Medulla oblongata (tissue), 1 donor: ENCODE measurements around the gene P3R3URF.
"Not testable (repeated sequence)": the region's sequence is repeated elsewhere in the genome, so short reads cannot be mapped to it uniquely, and the experiment has no call there.

ENCODE experiments used
- DNase-seq: peaks from one replicate; pipeline ENCODE4 v3.0.0-alpha.2; 2015; ENCODE audit errors: extremely low spot score

Gene P3R3URF

DNA sequence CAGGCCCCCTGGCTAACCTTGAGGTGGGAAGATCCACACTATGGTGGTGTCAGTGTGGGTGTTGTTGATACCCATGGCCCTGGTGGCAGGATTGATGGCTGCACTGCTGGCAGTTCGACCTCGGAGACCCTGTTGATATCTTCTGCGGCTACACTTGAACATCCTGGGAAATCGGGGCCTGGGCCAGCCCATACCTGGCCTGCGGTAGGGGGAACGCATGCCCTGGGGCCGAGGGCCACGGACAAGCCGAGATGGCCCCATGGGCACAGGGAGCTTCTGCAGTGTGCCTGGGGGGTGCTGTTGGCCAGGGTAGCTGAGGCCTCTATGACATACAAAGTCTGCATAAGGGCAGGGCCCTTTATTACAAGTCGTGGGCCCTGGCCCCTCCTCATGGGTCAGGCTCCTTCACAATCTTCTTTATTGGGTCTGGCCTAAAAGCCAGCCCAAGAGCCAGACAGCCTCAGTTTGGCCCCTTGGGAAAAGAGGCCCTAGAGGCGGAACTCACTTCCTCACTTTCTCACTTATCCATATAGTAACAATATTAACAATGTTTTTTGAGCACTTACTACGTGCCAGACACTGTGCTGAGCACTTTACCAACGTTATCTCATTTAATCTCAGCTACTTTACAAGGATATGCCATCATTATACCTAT is at the start of gene P3R3URF:
P3R3URF (minus strand) TSS at position 278 of the 655 bp plus-strand sequence; CDS start at position 261, 17 bp downstream.
- DNase-seq: no peak

DNA sequence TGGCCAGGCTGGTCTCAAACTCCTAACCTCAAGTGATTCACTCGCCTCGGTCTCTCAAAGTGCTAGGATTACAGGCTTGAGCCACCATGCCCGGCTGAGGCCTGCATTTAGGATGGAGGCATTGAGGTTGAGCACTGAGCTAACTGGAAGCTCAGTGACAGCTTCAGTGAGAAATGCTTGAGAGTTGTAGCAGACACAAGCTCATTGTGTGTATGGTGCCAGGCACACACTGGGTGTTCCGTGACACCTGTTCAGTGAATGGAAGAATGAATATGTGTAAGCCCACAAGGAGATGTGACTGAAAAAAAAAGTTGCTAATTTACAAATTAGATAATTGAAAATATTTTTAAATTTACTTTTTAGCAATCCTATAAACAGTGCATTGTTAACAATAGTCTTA is 48.7 kb upstream of the P3R3URF start:
- DNase-seq: peak; percentile 80

DNA sequence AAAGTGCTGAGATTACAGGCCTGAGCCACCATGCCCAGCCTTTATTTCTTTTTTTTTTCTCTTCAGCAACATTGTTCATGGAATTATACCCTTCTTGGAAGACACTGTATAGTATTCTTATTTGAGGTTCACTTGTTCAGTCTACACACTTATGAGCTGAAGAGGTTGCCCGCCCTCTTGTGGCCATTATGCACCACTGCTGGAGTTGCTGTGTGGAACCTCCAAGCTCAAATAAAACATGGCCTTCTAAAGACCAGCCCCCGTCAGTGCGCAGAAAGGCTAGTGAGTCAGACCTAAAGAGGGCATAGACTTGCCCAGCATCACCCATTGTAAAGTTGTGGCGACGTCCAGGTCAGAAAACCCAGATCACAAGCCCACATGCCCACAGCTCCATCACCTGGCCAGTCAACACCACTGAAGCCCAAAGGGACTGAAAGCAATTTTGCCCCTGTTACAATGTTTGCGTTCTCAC is 47.2 kb upstream of the P3R3URF start:
- peak; percentile 94 for DNase-seq

DNA sequence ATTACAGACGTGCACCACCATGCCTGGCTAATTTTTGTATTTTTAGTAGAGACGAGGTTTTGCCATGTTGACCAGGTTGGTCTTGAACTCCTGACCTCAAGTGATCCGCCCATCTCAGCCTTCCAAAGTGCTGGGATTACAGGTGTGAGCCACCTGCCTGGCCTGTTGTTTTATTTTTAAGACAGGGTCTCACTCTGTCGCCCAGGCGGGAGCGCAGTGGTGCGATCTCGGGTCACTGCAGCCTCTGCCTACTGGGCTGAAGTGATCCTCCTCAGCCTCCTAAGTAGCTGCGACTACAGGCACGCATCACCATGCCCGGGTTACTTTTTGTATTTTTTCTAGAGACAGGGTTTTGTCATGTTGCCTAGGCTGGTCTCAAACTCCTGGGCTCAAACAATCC is 46.8 kb upstream of the P3R3URF start:
- not testable (repeated sequence) for DNase-seq

DNA sequence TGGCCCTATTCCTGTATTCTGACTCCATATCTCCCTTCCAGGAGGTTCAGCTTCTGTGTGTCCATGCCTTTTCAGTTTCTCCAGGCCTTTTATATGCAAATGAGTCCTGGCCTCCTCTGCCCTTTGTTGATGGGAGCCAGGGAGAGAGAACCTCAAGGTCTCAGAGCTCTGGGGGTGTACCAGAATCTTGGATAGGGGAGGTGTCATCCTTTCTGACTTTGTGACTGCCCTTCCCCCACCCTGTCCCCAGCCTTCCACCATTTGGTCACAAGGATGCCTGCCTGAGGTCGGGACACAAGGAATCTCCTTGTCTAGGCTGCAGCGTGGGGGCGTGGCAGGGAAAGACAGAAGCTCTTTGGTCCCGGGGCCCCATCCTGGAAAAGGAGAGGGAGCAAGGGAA is 45.5 kb upstream of the P3R3URF start:
- peak; percentile 95 for DNase-seq

DNA sequence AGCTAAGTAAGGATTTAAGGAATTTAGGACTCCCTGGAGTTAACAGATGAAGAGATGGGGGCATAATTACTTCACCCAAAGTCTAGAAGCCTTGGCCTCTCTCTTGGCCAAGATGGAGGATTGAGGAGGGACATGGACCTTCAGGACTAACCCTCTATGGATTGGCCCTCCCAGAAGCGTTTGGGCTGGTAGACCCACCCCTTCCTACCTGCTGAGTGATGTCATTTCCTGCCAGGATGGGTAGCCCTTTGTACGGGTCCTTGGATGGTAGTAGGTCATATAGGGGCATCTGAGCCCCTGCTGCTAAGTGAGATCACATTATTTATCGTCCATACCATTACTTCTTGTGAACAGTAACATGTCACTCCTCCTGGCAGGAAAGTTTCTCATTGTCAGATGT is 44.5 kb upstream of the P3R3URF start:
- DNase-seq: no peak

DNA sequence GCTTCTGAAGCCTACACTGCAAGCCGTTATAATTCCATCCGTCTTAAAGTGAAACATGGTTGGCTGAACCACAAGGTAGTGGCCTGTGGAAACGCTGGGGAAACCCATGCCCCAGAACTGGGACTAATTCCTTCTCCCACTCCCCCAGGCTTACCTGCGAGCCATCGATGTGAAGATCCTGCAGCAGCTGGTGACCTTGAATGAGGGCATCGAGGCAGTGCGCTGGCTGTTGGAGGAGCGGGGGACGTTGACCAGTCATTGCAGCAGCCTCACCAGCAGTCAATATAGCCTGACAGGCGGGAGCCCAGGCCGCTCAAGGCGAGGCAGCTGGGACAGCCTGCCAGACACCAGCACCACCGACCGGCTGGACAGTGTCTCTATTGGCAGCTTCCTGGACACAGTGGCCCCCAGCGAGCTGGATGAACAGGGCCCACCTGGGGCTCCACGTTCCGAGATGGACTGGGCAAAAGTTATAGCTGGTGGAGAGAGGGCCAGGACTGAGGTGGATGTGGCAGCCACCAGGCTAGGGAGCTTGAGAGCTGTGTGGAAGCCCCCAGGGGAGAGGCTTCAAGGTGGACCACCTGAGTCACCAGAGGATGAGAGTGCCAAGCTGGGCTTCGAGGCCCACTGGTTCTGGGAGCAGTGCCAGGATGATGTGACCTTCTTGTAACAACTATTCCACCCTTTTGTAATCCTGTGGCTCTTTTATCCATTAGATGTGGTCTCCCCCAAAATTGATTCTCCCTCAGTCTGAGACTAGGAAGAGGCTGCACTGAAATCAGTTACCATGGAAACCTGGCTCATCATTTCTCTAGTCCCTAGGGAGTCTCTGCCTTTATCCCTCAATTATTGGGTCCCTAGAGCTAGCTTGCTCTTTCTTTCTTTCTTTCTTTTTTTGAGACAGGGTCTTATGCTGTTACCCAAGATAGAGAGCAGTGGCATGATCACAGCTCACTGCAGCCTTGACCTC is 43.5 kb upstream of the P3R3URF start:
- DNase-seq: no peak

DNA sequence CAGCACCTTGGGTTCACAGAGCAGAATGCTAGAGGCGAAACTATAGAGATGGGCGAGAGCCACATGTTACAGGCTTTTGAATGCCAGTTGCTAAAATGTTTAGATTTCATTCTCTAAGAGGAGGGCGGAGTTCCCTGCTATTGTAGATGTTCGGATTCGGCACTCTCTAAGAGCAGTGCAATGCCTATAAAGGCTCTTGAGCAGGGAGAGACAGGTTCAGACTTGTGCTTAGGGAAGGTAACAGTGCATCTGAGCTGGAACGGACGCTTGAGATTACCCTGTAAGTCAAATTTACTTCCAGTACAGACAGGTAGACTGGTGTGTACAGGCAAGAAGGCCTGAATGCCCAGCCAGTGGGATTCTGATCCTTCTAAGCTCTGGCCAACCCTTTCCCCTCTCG is 42.2 kb upstream of the P3R3URF start:
- no peak for DNase-seq

DNA sequence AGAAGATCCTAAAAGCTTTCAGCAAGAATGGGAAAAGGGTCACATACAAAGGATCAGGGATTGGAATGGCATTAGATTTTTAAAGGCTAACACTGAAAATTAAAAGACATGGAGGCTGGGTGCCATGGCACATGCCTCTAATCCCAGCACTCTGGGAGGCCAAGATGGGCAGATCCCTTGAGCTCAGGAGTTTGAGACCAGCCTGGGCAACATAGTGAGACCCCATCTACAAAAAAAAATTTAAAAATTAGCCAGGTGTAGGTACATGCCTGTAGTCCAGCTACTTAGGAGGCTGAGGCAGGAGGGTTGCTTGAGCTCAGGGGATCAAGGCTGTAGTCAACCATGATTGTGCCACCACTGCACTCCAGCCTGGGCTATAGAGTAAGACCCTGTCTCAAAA is 39.2 kb upstream of the P3R3URF start:
- DNase-seq: no peak

DNA sequence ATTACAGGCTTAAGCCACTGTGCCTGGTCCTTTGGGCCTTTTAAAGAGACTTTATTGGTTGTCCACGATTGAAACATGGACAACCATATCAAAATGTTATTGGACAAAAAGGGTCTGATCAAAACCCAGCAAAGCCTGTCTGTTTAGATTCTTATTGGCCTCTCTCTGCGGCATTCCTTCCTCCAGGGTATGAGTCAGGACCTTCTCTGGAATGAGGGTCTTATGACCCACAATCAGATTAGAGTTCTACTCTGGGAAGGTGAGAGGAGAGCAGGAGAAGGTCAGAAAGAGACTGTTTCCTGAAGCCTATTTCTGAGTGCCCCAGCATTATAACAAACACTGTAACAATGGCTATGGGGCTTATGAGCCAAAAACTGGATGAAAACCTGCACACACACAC is 34.8 kb upstream of the P3R3URF start:
- DNase-seq: no peak

DNA sequence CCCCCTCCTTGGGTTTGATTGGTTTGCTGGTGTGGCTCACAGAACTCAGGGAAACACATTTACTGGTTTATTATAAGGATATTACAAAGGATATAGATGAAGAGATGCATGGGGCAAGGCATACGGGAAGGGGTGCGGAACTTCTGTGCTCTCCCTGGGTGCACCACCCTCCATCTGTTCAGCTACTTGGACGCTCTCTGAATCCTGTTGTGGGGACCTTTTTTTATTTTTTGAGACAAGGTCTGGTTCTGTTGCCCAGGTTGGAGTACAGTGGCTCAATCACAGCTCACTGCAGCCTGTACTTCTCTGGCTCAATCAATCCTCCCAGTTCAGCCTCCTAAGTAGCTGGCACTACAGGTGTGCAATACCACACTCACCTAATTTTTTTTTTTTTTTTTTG is 34.3 kb upstream of the P3R3URF start:
- DNase-seq: no peak

DNA sequence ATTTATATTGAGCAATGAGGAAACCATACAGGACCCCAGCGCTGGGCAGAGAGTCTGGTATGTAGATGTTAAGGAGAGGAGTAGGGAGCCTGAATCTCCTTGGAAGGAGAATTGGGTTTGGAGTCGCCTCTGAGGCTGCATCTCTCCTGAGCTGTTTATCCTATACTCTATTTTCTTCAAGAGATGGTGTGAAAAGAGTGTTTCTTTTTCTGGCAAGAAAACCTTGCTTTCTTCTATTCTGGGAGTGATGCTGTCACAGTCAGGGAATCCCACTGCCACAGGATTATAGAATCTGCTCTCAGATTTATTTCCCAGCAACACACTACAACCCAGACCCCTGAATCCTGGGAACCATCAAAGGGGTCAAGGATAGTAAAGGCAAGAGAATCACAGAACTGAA is 30.1 kb upstream of the P3R3URF start:
- DNase-seq: no peak

DNA sequence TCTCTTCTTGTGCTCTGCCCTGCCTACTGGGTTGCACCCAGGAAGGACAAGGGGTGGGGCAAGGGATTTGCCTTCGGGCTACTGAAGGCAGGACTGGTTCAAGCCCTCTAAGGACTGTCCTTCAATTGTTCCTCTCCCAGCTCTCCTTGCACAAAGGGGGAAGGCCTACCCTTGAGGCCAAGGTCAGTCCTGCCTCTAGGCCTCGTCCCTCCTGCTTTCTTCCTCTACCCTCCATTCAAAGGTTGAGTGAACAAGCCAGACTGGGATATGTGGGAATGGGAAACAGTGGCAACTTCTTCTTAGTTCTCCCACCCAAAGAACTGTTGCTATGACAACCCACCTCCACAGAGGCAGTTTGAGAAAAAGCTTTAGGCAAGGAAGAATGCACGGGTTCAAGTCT is 29.5 kb upstream of the P3R3URF start:
- DNase-seq: no peak

DNA sequence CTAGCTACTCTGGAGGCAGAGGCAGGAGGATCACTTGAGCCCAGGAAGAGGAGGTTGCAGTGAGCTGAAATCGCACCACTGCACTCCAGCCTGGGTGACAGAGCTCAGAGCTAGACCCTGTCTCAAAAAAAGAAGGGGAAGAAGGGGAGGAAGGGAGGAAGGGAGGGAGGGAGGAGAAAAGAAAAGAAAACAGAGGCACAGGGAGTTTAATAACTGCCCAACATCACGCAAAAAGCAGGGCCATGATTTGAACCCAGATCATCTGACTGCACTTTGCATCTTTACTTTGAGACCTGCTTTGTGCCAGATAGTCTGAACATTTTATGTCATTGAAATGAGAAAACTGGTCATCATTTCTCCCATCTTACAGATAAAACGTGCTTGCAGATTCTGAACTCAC is 28.9 kb upstream of the P3R3URF start:
- no peak for DNase-seq

DNA sequence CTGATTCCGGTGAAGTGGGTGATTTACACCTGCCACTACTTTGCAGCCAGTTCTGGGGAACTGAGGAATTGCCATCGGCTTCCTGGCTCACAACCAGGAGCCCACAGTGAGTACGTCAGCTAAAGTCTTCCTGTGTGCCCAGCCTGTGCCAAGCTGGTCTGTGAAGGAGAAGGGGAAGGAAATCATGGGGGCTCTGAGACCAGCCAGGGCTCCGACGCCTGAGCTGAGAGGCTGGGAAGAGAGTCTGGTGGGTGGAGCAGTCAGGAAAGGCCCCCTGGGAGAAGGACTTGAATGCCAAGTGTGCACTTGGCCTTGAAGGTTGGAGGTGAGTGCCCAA is 28.1 kb upstream of the P3R3URF start:
- DNase-seq: peak; percentile 75

DNA sequence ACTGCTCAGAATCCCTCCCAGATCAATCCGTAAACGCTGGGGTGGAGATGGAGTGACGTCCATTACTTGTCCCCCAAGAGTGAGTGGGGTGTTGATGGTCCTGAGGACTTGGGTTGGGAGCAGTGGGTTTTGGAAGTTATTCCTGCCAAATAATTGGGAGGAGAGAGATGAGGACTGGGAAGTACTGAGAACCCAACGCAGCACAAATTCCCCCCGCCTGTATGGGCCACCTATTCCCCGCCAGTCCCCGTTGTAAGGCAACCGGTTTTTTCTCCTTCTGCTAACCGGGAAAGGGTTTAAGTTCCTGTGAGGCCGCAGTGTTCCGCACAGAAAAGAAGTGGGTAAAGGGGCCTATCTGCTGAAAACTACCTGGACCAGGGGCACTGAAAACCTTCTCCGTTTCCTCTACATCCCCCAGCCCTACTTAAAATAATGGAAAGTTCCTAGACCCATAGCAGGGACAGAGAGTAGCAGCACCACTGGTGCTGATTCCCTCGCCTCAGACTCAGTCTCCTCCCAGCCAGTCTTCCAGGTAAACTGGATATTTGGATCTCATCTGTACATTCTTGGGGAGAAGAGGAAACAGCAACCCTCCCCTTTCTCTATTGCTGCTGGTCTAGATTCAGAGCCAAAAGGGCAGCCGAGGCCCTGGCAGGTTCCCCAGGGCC is 27.6 kb upstream of the P3R3URF start:
- DNase-seq: no peak

DNA sequence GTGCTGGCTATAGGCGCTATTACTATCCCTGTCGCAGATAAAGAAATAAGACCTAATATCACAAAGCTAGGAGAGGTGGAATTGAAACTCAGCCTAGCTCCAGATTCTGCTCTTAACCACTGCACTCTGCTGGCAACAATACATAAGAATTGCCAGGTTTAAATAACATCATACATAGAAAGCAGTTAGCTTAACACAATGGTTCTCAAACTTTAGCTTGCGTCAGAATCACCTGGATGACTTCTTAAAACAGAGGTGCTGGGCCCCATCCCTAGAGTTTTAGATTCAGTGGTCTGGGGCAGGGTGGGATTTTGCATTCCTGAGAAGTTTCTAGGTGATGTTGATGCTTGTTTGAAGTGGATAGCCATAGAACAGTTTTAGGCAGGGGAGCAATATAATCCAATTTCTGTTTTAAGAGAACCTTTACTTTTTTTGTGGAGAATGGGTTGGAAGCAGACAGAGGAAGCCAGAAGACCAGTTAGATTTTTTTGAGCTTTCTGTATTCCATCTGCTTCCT is 23.0 kb upstream of the P3R3URF start:
- no peak for DNase-seq

DNA sequence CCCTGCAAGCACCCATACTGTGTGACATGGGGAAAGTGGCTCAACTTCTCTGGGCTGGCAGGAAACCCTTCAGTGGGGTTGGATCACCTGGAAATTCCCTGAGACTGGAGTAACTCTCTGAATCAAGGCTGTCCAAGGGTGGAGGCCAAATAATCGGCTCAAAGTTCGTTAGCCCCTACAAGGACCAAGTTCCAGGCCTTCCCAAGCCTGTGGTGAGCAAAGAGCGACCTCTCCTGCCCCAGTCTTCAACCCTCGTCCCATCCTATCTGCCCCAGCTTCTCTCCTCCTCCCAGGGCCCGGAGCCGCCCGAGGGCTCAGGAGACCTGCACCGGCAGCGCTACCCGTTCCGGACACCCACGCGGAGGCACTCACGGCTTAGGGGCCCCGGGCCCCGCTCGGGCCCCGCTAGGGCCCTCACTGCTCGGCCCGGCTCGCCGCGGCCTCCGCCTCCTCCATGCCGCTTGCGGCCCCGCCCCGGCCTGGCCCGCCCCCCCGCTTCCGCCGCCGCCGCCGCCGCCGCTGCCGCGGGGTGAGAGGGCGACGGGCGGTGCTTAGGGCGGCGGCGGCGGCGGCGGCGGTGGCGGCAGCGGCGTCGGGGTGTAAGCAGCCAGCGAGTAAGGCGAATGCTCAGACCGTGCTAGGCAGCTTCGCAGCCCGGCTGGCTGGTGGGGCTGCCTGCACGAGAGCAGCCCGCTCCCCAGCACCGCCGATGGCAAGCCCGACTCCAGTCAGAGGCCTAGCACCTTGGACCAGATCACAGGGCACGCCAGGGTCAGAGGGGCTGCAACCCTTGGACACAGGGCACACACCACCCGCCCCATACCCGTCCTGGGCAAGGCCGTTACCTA is 21.9 kb upstream of the P3R3URF start, which contains the start of gene POMGNT1:
POMGNT1 (minus strand) TSS at position 471 of the 848 bp plus-strand sequence. CDS start 613 bp downstream, outside the sequence.
- DNase-seq: peak; percentile 58

DNA sequence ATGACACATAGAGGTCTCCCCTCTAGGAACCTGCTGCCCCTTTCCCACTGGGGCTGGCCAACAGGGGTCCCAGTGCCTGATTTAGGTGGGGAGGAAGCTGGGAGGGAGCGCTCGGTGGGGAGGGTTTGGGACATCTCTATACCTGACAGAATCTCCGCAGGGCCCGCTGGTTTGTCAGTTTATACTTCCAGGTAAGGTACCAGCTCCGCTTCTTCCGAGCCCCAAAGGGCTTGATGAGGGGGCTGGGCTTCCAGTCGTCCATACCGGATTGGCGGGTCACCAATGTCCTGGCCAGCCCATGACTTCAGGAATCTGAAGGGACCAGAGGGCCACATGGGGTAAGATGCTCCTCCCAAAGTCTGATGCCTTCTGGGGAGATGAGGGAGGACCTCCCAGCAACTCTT is 21.3 kb upstream of the P3R3URF start:
- no peak for DNase-seq

DNA sequence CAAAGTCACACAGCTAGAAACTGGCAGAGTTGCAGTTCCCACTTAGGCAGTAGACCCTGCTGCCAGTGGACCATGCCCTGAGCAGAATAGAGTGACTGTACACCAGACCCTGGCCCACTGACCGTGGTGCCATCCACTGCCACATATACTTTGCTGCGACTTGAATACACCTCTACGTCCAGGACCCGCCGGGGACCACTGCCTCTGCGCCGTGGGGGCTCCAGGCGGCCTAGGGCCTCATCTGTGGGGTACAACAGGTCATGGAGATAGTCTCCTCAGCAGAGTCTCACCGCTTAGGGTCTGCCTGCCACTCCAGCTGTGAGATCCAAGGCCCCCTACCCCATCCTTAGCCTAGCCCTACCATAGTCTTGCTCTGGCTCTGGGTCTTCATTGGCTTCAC is 20.3 kb upstream of the P3R3URF start:
- DNase-seq: no peak

DNA sequence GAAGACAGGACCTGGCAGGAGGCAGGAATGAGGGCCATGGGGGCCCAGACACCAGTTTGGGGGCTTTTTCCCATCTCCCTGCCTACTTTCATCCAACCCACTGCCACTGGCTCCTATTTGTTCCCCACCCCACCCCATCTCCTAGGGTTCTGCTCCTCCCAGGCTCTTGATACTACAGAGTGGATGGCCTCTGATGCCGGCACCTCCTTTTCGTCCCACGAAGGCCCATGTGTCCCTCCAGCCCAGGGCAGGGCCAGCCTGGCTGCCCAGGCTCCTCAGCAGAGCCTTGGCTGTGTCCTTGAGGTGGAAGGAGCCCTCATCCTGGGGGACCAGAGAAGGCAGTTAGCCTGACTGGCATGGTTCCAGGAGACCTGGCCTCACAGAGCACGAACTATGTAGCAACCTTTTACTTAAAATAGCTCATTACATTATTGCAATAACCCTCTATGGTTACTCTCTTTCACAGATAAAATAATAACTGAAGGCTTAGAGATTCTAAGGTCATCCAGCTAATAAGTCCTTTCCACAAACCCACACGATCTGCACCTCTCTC is 18.4 kb upstream of the P3R3URF start:
- no peak for DNase-seq
